Measurements from ENCODE around the gene ZNF581.

DNA sequence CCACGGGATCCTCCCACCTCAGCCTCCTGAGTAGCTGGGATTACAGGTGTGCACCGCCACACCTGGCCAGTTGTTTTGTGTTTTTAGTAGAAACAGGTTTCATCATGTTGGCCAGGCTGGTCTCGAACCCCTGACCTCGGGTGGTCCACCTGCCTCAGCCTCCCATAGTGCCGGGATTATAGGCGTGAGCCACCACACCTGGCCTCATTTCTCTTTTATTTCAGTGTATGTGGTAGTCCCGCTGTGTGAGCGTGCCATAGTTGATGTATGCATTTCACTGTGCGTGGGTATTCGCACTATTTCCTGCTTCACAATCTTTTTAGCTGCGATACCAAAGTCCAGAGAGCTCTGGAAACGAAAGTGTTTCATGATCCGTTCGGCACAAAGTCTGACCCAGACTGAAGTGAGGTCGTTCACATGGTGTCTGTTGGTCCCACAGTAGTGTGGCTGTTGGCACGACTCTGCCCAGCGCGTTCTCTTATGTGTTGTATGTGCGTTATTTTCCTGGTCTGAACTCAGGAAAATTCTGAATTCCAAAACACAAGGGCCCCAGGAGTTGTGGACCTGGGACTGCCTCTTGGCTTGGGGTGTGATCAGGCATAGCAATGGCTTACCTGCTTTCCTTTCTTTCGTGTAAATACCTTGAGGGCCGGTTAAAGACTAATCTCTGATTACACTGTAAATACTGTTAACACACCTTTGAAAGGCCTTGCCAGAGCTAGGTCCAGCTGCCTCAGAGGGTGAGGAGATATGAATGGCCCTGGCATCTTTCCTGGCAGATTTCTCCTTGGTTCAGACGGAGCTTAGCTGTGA, 40.2 kb downstream of the ZNF581 start:
- TF ChIP-seq, protein P1, sequence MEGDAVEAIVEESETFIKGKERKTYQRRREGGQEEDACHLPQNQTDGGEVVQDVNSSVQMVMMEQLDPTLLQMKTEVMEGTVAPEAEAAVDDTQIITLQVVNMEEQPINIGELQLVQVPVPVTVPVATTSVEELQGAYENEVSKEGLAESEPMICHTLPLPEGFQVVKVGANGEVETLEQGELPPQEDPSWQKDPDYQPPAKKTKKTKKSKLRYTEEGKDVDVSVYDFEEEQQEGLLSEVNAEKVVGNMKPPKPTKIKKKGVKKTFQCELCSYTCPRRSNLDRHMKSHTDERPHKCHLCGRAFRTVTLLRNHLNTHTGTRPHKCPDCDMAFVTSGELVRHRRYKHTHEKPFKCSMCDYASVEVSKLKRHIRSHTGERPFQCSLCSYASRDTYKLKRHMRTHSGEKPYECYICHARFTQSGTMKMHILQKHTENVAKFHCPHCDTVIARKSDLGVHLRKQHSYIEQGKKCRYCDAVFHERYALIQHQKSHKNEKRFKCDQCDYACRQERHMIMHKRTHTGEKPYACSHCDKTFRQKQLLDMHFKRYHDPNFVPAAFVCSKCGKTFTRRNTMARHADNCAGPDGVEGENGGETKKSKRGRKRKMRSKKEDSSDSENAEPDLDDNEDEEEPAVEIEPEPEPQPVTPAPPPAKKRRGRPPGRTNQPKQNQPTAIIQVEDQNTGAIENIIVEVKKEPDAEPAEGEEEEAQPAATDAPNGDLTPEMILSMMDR (IDR thresholded peaks at IDR 0.05; ENCODE audit: insufficient read depth, low read length) = no peak
- TF ChIP-seq, protein P2, sequence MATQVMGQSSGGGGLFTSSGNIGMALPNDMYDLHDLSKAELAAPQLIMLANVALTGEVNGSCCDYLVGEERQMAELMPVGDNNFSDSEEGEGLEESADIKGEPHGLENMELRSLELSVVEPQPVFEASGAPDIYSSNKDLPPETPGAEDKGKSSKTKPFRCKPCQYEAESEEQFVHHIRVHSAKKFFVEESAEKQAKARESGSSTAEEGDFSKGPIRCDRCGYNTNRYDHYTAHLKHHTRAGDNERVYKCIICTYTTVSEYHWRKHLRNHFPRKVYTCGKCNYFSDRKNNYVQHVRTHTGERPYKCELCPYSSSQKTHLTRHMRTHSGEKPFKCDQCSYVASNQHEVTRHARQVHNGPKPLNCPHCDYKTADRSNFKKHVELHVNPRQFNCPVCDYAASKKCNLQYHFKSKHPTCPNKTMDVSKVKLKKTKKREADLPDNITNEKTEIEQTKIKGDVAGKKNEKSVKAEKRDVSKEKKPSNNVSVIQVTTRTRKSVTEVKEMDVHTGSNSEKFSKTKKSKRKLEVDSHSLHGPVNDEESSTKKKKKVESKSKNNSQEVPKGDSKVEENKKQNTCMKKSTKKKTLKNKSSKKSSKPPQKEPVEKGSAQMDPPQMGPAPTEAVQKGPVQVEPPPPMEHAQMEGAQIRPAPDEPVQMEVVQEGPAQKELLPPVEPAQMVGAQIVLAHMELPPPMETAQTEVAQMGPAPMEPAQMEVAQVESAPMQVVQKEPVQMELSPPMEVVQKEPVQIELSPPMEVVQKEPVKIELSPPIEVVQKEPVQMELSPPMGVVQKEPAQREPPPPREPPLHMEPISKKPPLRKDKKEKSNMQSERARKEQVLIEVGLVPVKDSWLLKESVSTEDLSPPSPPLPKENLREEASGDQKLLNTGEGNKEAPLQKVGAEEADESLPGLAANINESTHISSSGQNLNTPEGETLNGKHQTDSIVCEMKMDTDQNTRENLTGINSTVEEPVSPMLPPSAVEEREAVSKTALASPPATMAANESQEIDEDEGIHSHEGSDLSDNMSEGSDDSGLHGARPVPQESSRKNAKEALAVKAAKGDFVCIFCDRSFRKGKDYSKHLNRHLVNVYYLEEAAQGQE (IDR thresholded peaks at IDR 0.05; ENCODE audit: insufficient replicate concordance, low read depth) = no peak
- TF ChIP-seq POLR2AphosphoS5 (IDR thresholded peaks at IDR 0.05; ENCODE audit: low read depth) = no peak
